OCI-LY7 (cell line): ENCODE measurements around the gene CIP2A.

Experiments used
- CTCF ChIP-seq: fragments of 200-600 bp; sonication (generic); conservative IDR thresholded peaks from 2 replicates; pipeline ENCODE4 v1.5.1; 2014; ENCODE audit warnings: mild to moderate bottlenecking, antibody characterized with exemption, low read length, moderate library complexity, mixed read lengths
- EZH2phosphoT487 ChIP-seq: fragments of 200-600 bp; sonication (generic); IDR thresholded peaks from 2 replicates; pipeline ENCODE4 v1.6.1; 2018; ENCODE audit warnings: low read depth, borderline replicate concordance, mild to moderate bottlenecking, mixed run types, antibody characterized with exemption, low read length, moderate library complexity, mixed read lengths

DNA sequence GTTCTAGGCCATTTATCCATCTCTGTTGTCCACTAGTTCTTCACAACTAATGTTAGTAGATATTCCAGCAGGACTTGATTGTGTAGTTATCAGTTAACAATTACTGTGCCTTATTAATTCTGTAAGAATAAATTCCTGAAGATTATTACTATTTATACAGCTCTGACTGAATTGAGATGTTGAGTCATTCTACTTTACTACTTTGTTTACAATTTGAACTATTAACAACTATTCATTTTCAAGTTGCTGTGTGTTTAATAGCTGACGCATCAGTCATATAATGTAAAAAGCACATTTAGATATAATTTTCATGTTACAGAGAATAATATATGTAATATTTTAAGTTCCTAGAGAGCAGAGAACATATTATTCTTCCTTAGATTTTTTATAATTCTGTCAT, 21.4 kb upstream of the CIP2A start:
- TF ChIP-seq CTCF = no peak
- TF ChIP-seq EZH2phosphoT487 = no peak
